LNCAP (cell line): ENCODE results near the gene COPZ1.

Experiments used
- CTCF ChIP-seq: fragments of 450-650 bp; IDR thresholded peaks from 2 replicates; pipeline ENCODE4 v1.5.1; 2017; ENCODE audit warnings: mild to moderate bottlenecking

COPZ1 gene

GRCh38 chr12:54328595-54329337, 3.8 kb downstream of the COPZ1 start:
- TF ChIP-seq CTCF, result no peak

- no peak for TF ChIP-seq CTCF
Measured at GRCh38 chr12:54329759-54330158, 4.8 kb downstream of the COPZ1 start.

- TF ChIP-seq CTCF, result no peak
Measured at GRCh38 chr12:54330442-54330841, 5.5 kb downstream of the COPZ1 start.

GRCh38 chr12:54331461-54331860, 6.5 kb downstream of the COPZ1 start:
- no peak for TF ChIP-seq CTCF

- no peak for TF ChIP-seq CTCF
Measured at GRCh38 chr12:54333420-54334034, 8.6 kb downstream of the COPZ1 start.

GRCh38 chr12:54337280-54337842, 12.4 kb downstream of the COPZ1 start:
- TF ChIP-seq CTCF, result no peak

GRCh38 chr12:54337854-54338650, 13.1 kb downstream of the COPZ1 start:
- TF ChIP-seq CTCF, result no peak
